GM12873 (cell line): ENCODE data around the gene ACE.

Experiments used
- TF ChIP-seq, protein P1 (sequence below): IDR thresholded peaks from 2 replicates; pipeline ENCODE4 v1.5.1; 2012; ENCODE audit warnings: low read depth, mild to moderate bottlenecking, moderate library complexity, low read length, control low read depth; ENCODE audit not compliant: insufficient read depth; ENCODE audit errors: missing control alignments

ACE gene

DNA sequence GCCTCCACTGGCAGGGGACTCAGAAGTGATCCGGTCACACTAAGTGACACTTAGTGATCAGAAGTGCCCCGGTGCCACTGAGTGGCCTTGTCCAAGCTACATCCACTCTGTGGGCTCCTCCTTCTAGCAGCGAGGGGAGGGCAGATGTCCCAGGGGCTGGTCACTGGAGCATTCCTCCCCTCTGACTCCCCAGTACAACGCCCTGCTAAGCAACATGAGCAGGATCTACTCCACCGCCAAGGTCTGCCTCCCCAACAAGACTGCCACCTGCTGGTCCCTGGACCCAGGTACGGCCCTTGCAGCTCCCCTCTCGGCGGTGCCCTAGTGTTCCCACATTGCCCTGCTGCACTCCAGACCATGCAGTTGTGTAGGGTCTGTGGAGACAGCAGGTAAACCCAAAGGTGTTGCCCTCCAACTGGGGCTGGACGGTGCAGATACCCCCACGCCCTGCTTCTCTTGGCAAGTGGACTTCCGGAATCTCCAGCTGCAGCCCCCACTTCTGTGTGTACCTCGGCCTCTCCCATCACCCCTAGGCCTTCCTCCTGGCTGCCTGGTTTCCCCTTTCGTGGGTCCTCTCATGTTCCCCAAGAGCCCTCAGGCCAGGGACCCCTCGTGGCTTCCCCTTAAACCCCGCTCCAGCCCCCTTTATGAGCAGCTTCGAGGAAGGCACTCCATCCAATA lies 2.1 kb downstream of the ACE start:
- TF ChIP-seq, protein P1, sequence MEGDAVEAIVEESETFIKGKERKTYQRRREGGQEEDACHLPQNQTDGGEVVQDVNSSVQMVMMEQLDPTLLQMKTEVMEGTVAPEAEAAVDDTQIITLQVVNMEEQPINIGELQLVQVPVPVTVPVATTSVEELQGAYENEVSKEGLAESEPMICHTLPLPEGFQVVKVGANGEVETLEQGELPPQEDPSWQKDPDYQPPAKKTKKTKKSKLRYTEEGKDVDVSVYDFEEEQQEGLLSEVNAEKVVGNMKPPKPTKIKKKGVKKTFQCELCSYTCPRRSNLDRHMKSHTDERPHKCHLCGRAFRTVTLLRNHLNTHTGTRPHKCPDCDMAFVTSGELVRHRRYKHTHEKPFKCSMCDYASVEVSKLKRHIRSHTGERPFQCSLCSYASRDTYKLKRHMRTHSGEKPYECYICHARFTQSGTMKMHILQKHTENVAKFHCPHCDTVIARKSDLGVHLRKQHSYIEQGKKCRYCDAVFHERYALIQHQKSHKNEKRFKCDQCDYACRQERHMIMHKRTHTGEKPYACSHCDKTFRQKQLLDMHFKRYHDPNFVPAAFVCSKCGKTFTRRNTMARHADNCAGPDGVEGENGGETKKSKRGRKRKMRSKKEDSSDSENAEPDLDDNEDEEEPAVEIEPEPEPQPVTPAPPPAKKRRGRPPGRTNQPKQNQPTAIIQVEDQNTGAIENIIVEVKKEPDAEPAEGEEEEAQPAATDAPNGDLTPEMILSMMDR = peak; percentile 94

DNA sequence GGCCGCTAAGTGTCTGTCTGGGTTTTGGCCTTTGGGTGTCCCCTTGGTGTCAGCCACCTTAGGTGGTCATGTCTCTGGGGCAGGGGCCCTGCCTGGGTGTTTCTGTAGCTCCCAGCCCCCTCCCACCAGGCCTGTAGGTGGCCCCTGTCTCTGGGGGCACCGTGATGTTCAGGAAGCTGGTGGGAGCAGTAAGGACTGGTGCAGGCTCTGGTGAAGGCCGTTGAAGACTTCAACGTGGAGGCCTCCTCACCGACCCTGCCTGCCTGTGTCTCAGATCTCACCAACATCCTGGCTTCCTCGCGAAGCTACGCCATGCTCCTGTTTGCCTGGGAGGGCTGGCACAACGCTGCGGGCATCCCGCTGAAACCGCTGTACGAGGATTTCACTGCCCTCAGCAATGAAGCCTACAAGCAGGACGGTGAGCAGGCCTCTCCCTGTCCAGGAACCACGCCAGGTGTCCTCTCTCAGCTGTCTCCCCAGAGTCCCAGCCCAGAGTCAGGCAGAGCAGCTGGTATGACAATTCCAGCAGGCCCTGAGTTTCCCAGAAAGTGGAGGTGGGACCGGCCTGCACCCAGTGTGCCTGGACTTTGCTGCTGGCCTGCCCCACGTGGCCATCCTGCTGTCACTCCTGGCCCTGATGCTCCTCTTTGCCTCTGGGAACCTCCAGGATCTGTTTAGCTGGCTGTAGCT lies 2.8 kb downstream of the ACE start:
- TF ChIP-seq, protein P1 = no peak

DNA sequence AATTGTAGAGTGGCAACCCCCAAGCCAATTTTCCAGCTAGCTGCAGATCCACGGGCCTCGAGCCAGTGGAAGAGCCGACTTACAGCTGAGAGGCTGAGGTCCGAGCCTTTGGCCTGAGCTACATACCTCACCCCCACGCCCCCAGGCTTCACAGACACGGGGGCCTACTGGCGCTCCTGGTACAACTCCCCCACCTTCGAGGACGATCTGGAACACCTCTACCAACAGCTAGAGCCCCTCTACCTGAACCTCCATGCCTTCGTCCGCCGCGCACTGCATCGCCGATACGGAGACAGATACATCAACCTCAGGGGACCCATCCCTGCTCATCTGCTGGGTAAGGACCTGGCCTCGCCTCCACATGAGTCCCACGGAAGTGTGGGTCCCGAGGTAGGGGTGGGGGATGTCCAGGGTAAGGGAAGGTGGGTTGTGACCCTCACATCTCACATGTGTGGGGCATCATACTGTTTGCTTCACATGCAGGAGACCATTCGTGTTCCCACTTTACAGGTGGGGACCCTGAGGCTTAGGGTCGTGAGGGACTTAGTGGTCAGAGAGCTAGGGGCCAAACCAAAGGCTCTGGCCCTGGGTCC lies 3.4 kb downstream of the ACE start:
- TF ChIP-seq, protein P1 = no peak

DNA sequence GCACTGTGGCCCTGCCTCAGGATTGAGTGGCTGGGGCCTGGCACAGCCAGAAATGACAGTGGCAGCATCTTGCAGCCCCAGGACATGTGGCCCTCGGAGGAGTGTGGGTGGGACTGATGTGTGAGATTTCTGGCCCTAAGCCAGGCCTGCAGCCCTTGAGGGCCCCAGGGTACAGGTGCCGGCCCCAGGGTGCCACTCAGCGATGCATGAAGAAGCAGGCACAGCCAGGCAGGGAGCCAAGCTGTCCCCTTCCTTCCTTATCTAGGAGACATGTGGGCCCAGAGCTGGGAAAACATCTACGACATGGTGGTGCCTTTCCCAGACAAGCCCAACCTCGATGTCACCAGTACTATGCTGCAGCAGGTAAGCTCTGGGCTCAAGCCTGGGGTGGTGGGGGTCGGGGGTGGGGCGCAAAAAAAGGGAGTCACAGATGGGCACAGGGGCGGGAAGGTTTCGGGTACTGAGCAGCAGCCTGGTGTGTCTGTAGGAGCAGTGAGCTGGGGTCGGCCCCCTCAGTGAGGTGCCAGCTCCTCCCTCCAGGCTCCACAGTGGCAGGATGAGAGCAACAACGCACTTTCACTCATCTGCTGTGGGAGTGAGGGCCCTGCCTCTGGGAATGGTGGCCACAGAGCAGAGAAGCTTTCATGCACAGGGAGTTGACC lies 4.1 kb downstream of the ACE start:
- TF ChIP-seq, protein P1 = no peak

DNA sequence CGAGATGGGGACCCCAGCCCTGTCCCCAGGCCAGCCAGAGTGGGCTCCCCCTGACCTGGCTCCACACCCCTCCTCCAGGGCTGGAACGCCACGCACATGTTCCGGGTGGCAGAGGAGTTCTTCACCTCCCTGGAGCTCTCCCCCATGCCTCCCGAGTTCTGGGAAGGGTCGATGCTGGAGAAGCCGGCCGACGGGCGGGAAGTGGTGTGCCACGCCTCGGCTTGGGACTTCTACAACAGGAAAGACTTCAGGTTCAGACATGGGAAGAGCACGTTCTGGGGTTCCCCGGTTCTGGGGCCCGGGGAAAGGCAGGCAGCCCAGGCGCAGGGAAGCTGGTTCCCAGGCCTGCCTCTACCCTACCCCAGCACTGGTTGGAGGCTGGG lies 4.6 kb downstream of the ACE start:
- TF ChIP-seq, protein P1 = no peak

DNA sequence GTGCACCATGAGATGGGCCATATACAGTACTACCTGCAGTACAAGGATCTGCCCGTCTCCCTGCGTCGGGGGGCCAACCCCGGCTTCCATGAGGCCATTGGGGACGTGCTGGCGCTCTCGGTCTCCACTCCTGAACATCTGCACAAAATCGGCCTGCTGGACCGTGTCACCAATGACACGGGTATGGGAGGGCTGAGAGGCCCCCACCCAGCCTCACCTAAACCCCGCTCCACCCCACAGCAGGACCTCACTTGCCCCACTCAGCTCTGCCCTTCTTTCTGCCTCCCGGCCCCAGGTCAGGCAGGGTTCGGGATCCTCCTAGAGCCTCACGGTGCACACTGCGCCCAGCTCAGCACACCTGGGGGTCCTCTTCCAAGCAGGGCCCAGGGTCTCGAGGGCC lies 5.6 kb downstream of the ACE start:
- TF ChIP-seq, protein P1 = no peak

DNA sequence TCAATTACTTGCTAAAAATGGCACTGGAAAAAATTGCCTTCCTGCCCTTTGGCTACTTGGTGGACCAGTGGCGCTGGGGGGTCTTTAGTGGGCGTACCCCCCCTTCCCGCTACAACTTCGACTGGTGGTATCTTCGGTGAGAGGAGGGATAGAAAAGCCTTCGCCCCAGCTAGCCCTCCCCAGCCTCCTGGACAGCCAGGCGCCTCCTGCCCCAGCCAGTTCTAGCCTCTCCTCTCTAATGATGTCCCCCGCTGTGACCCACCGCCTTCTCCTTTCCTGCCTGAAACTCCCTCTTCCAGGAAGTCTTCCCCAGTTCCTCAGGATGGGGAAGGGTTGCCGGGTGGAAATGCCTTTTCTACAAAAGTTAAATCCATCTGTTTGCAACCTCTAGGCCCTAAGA lies 6.2 kb downstream of the ACE start:
- TF ChIP-seq, protein P1 = no peak
